MG63 (cell line): ENCODE results near the gene SESN1. TPM values are rescaled to one million over a fixed set of nuclear protein-coding genes. Genes with fewer than 3 reads are reported as not detected.
A peak's percentile ranks its signal among the peaks of the same experiment; 100 is the strongest.
"Not testable (repeated sequence)": the region's sequence is repeated elsewhere in the genome, so short reads cannot be mapped to it uniquely, and the experiment has no call there.

Experiments
- DNase-seq: peaks from one replicate; pipeline ENCODE4 v3.0.0-alpha.2; 2020
- H3K27me3 ChIP-seq: fragments of 250-450 bp; sonication (Bioruptor Pico); 2 replicates; pipeline ENCODE4 v1.5.1; 2020; ENCODE audit warnings: mild to moderate bottlenecking, moderate library complexity
- H3K36me3 ChIP-seq: fragments of 250-450 bp; sonication (Bioruptor Pico); 2 replicates; pipeline ENCODE4 v1.5.1; 2020; ENCODE audit warnings: mild to moderate bottlenecking, moderate library complexity
- H3K4me3 ChIP-seq: fragments of 250-450 bp; sonication (Bioruptor Pico); 2 replicates; pipeline ENCODE4 v1.5.1; 2020; ENCODE audit warnings: mild to moderate bottlenecking, moderate library complexity
- H3K9me3 ChIP-seq: fragments of 250-450 bp; sonication (Bioruptor Pico); 2 replicates; pipeline ENCODE4 v1.5.1; 2020; ENCODE audit warnings: mild to moderate bottlenecking, moderate library complexity
- total RNA-seq: library from RNA; depleted of rRNA; stranded (reverse); fragments of >200 nt; shearing (Covaris generic); gene quantifications from 2 replicates; pipeline ENCODE4 v1.2.3, GENCODE V29; 2014; ENCODE audit warnings: low replicate concordance; rRNA removed

Gene SESN1
- 3.3 and 6.1 TPM in 2 replicates for total RNA-seq

DNA sequence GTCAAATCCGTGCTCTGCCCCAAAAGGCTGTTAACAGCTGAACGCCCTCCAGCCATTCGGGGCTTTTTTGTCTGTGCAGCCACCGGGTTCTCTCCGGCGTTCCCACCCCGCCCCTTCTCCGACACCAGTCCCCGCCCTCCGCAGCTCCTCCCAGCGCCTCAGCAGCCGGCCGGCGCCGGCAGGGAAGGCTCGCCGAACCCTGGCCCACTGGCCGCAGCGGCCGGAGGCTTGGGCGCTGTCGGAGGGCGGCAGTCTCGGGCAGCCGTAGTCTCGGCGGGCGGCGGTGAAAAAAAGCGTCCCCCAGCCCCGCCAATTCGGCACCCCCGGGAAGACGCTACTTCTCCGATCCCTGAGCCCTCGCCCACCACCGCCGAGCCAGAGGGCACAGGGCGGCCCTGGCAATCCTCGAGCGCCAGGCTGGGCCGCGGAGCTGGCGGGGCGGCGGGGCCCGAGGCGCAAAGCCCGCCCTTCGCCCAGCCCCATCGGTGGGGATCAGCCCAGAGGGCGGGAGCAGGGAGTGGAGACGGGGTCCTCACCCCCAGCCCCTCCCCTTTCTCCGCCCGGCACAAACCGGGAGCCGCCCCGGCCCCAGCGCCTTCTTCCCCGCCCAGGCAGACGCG lies at the start of gene SESN1:
SESN1 (minus strand) TSS at position 431 of the 620 bp plus-strand sequence. CDS start 773 bp downstream, outside the sequence.
- H3K27me3 ChIP-seq: no peaks in the 10 kb centered on the region
- H3K9me3 ChIP-seq: no peaks in the 10 kb centered on the region
- DNase-seq: peak; percentile 93
- H3K4me3 ChIP-seq: peak within 1 kb of the TSS; percentile 90
- no peaks in the 10 kb centered on the region for H3K36me3 ChIP-seq

DNA sequence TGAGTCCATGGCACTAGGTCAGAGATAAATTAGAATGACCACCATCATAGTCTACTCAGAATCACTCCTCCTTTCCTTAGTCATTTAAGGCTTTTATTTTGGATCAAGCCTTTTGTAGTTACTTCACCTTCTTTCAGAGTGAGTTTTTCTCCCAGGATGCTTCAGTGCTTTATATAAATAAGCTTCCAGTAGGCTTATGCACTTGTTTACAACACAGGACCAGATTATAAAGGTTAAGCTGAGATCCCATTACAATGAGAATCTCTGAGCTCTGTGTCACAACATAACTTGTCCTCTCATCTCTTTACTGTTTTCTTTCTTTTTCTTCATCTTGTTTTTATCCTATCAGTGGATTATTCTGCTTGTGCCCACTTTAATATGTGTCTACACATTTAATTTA lies 48.5 kb upstream of the SESN1 start:
- H3K4me3 ChIP-seq: no peak overlapping the region
- H3K36me3 ChIP-seq: peaks cover 10% of the 10 kb centered on the region
- H3K9me3 ChIP-seq: 0 out of 2 replicates have a peak, but pooled peaks cover 2% of the 10 kb centered on the region
- DNase-seq: no peak
- no peaks in the 10 kb centered on the region for H3K27me3 ChIP-seq

DNA sequence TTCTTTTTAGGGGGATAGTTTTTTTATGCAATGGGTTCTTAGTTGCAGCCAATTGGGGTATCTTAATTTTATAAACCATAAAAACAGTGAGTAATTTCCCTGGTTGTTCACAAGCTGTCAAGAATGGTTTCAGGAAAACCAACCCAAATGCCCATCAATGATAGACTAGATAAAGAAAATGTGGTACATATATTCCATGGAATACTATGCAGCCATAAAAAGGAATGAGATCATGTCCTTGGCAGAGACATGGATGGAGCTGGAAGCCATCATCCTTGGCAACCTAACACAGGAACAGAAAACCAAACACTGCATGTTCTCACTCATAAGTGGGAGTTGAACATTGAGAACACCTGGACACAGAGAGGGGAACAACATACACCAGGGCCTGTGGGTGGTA lies 47.4 kb upstream of the SESN1 start:
- not testable (repeated sequence) for DNase-seq, H3K4me3 ChIP-seq, H3K9me3 ChIP-seq, H3K27me3 ChIP-seq, H3K36me3 ChIP-seq

DNA sequence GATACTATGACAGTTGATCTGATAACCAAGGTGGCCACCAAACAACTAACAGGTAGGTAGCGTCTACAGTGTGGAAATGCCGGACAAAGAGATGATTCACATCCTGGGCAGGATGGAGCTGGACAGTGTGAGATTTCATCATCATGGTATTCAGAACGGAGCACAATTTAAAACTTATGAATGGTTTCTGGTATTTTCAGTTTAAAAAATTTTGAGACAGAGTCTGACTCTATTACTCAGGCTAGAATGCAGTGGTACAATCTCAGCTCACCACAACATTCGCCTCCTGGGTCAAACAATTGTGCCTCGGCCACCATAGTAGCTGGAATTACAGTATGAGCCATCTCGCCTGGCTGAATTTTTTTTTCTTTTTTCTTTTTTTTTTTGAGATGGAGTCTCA lies 44.5 kb upstream of the SESN1 start:
- H3K27me3 ChIP-seq: no peaks in the 10 kb centered on the region

DNA sequence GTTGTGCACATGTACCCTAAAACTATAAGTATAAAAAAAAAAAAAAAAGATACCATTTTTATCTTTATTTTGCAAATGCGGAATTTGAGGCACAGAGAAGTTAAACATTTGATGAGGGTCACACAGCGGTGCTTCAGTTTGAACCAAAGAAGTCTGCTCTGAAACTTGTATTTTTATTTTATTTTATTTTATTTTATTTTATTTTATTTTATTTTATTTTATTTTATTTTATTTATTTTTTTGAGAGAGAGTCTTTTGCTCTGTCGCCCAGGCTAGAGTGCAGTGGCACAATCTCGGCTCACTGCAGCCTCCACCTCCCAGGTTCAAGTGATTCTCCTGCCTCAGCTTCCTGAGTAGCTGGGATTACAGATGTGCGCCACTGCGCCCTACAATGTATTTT lies 41.9 kb upstream of the SESN1 start:
- not testable (repeated sequence) for H3K36me3 ChIP-seq, H3K27me3 ChIP-seq, DNase-seq, H3K4me3 ChIP-seq, H3K9me3 ChIP-seq

More for the DNA sequence above, 44.5 kb upstream of the SESN1 start:
- 0 out of 2 replicates have a peak, but pooled peaks cover 4% of the 10 kb centered on the region for H3K36me3 ChIP-seq
- 0 out of 2 replicates have a peak, but pooled peaks cover 2% of the 10 kb centered on the region for H3K9me3 ChIP-seq
- DNase-seq: no peak
- no peak overlapping the region for H3K4me3 ChIP-seq

DNA sequence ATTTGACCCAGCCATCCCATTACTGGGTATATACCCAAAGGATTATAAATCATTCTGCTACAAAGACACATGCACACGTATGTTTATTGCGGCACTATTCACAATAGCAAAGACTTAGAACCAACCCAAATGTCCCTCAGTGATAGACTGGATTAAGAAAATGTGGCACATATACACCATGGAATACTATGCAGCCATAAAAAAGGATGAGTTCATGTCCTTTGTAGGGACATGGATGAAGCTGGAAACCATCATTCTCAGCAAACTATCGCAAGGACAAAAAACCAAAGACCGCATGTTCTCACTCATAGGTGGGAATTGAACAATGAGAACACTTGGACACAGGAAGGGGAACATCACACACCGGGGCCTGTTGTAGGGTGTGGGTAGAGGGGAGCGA lies 41.4 kb upstream of the SESN1 start:
- not testable (repeated sequence) for DNase-seq, H3K36me3 ChIP-seq, H3K27me3 ChIP-seq, H3K4me3 ChIP-seq, H3K9me3 ChIP-seq

DNA sequence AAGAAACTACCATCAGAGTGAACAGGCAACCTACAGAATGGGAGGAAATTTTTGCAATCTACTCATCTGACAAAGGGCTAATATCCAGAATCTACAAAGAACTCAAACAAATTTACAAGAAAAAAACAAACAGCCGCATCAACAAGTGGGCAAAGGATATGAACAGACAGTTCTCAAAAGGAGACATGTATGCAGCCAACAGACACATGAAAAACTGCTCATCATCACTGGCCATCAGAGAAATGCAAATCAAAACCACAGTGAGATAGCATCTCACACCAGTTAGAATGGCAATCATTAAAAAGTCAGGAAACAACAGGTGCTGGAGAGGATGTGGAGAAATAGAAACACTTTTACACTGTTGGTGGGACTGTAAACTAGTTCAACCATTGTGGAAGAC lies 41.0 kb upstream of the SESN1 start:
- H3K36me3 ChIP-seq, H3K27me3 ChIP-seq, H3K4me3 ChIP-seq, DNase-seq, H3K9me3 ChIP-seq: not testable (repeated sequence)

DNA sequence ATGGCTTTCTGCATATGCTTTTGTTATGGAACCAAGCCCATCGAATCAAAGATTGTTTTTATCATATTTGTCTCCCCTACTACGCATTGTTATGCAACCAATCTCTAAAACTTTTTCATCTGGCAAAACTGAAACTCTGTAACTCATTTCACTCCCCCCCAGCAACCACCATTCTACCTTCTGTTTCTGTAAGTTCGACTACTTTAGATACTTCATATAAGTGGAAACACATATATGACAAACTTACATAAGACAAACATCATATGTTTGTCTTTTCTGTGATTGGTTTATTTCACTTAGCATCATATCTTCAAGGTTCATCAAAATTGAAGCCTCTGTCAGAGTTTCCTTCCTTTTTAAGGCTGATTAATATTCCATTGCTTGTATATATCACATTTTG lies 35.4 kb upstream of the SESN1 start:
- Histone ChIP-seq H3K36me3 (peaks cover 3% of the 10 kb centered on the region; the same call in 1 of the 2 replicates), H3K27me3 (no peaks in the 10 kb centered on the region), H3K9me3 (no peaks in the 10 kb centered on the region), H3K4me3 (no peak overlapping the region)
- no peak for DNase-seq

DNA sequence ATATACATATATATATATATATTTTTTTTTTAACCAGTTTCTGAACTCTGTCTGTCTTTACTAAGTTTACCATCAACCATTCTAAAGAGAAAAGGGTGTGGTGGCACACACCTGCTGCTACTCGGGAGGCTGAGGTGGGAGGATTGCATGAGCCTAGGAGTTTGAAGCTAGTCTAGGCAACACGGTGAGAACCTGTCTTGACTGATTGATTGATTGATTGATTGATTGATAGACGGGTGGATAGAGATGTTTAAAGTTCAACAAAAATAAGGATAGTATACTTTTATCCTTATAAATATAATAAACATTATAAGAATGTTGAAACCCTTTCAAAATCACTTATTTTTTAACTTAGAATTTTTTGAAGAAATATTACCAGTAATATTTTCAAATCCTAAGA lies 30.9 kb upstream of the SESN1 start:
- Histone ChIP-seq H3K4me3 (no peak overlapping the region), H3K36me3 (peaks cover 3% of the 10 kb centered on the region; the same call in 1 of the 2 replicates), H3K27me3 (no peaks in the 10 kb centered on the region), H3K9me3 (no peaks in the 10 kb centered on the region)
- DNase-seq: no peak

DNA sequence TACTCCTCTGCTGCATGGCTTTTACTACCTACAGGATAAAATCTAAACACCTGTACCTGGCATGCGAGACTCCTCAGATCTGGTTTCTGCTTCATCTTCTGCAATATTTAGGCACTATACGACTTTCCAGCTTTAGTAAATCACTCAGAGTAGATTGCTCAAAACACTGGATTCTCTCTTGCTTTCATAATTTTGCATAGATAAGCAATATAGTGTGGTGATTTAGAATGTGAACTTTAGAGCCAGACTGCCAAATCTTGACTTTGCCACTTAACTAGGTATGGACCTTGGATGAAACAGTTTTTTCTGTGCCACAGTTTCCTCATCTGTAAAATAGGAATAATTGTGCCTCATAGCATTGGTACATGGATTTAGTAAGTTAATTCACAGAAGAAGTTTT lies 29.6 kb upstream of the SESN1 start:
- Histone ChIP-seq H3K4me3 (no peak overlapping the region), H3K36me3 (no peaks in the 10 kb centered on the region), H3K9me3 (no peaks in the 10 kb centered on the region), H3K27me3 (no peaks in the 10 kb centered on the region)
- DNase-seq: no peak

DNA sequence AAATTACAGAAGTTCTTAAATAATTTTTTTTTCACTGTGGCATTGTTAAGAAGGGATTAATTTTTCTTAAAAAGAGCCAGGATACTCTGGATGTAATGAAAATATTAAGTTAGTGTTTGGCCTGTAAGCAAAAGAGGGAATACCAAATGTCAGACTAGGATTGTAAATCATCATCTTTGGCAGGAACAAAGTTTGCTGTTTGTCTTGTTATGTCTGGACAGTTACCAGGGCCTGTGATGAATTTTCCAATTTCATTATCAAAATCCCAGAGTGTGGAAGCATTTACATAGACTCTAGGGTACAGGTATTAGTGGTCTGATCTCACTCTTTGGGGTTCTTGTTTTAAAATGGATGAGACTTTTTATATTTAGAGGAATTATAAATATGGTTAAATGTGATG lies 26.8 kb upstream of the SESN1 start:
- no peak for DNase-seq
- no peaks in the 10 kb centered on the region for H3K9me3 ChIP-seq
- no peak overlapping the region for H3K4me3 ChIP-seq
- H3K36me3 ChIP-seq: no peaks in the 10 kb centered on the region
- no peaks in the 10 kb centered on the region for H3K27me3 ChIP-seq

DNA sequence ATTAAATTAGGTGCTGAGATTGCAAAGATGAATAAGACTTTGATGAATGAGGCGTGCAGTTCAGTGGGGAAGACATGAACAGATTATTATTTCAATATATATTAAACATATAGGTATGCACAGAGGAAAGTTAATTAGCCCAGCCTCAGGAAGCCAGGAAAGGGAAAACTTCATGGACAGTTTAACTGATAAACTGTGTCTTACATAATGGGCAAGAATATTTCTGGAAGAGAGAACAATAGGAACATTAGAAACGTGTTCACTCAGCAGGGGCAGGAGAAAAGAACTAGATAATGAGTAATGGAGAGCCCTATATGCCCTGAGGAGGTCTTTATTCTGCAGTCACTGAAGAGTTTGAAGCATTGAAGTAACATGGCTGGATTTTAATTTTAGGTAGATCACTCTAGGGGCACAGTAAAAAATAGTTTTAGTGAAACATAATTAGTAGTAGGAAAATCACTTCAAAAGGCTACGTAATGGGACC lies 24.3 kb upstream of the SESN1 start:
- no peaks in the 10 kb centered on the region for H3K36me3 ChIP-seq
- no peaks in the 10 kb centered on the region for H3K9me3 ChIP-seq
- H3K27me3 ChIP-seq: no peaks in the 10 kb centered on the region
- DNase-seq: no peak
- H3K4me3 ChIP-seq: no peak overlapping the region

DNA sequence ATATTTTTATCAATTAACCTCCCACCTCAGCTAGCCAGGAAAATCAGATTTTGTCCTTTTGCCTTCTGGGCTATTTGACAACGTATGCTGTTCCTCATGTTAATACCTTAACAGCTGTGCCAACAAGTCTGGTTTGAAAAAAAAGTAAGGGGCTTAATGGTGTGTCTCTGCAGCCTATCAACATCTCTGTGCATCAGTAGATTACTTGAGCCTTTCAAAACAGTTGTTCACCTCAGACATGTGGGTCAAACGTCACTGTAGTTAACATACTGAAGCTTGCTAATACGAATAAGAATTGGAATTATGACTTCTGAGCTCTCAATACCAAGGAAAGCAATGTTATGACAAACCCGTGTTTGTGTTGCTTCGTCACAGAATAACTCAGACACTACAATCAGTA lies 23.7 kb upstream of the SESN1 start:
- DNase-seq: no peak

DNA sequence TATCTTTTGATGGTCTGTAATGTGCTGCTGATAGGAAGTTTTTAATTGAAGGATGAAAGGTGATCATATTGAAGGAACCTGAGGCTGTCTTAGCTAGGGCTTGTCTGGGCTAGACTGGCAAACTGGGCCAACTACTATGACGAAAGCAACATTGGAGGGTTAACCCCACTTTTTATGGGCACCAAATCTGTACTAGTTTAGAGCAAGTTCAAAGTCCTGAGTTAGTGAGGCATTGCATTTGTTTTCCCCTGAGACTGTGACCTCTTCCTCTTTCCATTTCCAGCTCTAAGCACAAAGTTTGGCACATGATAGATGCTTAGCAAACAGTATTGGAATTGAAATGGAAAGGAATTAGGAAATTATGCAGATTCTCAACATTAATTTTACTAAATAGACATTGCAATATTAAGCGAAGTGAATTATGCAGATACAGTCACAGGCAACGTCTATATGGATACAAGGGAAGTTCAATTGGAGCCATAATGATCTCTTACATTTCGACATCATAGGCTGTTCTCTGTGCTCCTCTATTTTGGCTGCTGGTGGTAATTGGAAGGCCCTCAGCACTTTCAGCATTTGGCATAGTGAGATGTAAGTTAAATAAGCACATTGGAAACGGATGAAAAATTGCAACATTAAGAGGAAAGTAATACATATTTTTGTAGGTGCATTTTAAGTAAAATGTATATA lies 22.8 kb upstream of the SESN1 start:
- no peaks in the 10 kb centered on the region for H3K36me3 ChIP-seq
- H3K4me3 ChIP-seq: no peak overlapping the region
- no peak for DNase-seq
- no peaks in the 10 kb centered on the region for H3K9me3 ChIP-seq
- H3K27me3 ChIP-seq: no peaks in the 10 kb centered on the region

More for the DNA sequence above, 23.7 kb upstream of the SESN1 start:
- H3K4me3 ChIP-seq: no peak overlapping the region
- H3K27me3 ChIP-seq: no peaks in the 10 kb centered on the region
- H3K9me3 ChIP-seq: no peaks in the 10 kb centered on the region
- H3K36me3 ChIP-seq: no peaks in the 10 kb centered on the region

DNA sequence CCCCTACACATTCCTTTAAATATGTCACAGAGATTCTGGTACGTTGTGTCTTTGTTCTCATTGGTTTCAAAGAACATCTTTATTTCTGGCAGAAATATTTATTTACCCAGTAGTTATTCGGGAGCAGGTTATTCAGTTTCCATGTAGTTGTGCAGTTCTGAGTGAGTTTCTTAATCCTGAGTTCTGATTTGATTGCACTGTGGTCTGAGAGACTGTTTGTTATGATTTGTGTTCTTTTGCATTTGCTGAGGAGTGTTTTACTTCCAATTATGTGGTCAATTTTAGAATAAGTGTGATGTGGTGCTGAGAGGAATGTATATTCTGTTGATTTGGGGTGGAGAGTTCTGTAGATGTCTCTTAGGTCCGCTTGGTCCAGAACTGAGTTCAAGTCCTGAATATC lies 18.0 kb upstream of the SESN1 start:
- not testable (repeated sequence) for H3K36me3 ChIP-seq, H3K4me3 ChIP-seq, DNase-seq, H3K9me3 ChIP-seq, H3K27me3 ChIP-seq

DNA sequence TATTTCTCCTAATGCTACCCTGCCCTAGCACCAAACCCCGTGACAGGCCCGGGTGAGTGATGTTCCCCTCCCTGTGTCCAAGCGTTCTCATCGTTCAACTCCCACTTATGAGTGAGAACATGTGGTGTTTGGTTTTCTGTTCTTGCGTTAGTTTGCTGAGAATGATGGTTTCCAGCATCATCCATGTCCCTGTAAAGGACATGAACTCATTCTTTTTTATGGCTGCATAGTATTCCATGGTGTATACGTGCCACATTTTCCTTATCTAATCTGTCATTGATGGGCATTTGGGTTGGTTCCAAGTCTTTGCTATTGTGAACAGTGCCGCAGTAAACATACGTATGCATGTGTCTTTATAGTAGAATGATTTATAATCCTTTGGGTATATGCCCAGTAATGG lies 15.0 kb upstream of the SESN1 start:
- H3K4me3 ChIP-seq, H3K27me3 ChIP-seq, DNase-seq, H3K36me3 ChIP-seq, H3K9me3 ChIP-seq: not testable (repeated sequence)

DNA sequence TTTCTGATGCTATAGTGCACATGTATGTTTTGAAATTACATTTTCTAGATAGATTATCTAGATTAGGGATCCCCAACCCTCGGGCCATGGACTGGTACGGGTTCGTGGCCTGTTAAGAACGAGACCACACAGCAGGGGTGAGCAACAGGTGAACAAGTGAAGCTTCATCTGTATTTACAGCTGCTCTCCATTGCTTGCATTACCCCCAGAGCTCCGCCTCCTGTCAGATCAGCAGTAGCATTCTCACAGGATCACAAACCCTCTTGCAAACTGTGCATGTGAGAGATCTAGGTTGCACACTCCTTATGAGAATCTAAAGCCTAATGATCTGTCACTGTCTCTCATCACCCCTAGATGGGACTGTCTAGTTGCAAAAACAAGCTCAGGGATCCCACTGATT lies 11.0 kb upstream of the SESN1 start:
- peaks cover 16% of the 10 kb centered on the region for H3K36me3 ChIP-seq
- no peak for DNase-seq
- H3K27me3 ChIP-seq: no peaks in the 10 kb centered on the region
- H3K4me3 ChIP-seq: no peak overlapping the region
- H3K9me3 ChIP-seq: no peaks in the 10 kb centered on the region; the same call in 1 of the 2 replicates

DNA sequence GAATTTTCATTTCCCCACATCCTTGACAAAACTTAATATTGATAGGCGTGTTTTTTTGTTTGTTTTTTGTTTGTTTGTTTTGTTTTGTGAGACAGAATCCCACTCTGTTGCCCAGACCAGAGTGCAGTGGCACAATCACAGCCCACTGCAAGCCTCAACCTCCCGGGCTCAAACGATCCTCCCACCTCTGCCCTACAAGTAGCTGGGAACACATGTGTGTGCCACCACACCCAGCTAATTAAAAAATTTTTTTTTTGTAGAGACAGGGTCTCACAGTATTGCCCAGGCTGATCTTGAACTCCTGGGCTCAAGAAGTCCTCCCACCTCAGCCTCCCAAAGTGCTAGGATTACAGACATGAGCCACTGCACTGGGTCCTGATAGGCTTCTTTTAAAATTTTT lies 9.9 kb upstream of the SESN1 start:
- Histone ChIP-seq H3K36me3 (peaks cover 22% of the 10 kb centered on the region), H3K27me3 (no peaks in the 10 kb centered on the region), H3K9me3 (no peaks in the 10 kb centered on the region), H3K4me3 (no peak overlapping the region)
- DNase-seq: no peak
